Activated naive CD8-positive, alpha-beta T cell treated with anti-CD3 and anti-CD28 coated beads for 36 hours (primary cell): Measurements from ENCODE around the gene TECTA. TPM values are rescaled to one million over a fixed set of nuclear protein-coding genes. Genes with fewer than 3 reads are reported as not detected.

ENCODE experiments used
- DNase-seq: peaks from one replicate; pipeline ENCODE4 v3.0.0; 2021
- H3K27ac Mint-ChIP-seq: one replicate; pipeline ENCODE4 v1.8.0; 2022; ENCODE audit warnings: mild to moderate bottlenecking, moderate library complexity, mixed read lengths
- H3K27me3 Mint-ChIP-seq: one replicate; pipeline ENCODE4 v1.8.0; 2022; ENCODE audit warnings: mild to moderate bottlenecking, mixed read lengths
- H3K36me3 Mint-ChIP-seq: one replicate; pipeline ENCODE4 v1.8.0; 2021; ENCODE audit warnings: mild to moderate bottlenecking, mixed read lengths
- H3K4me1 Mint-ChIP-seq: one replicate; pipeline ENCODE4 v1.8.0; 2021; ENCODE audit warnings: mixed read lengths
- H3K4me3 Mint-ChIP-seq: one replicate; pipeline ENCODE4 v1.8.0; 2022; ENCODE audit warnings: mild to moderate bottlenecking, moderate library complexity, mixed read lengths
- H3K9me3 Mint-ChIP-seq: one replicate; pipeline ENCODE4 v1.8.0; 2022; ENCODE audit warnings: mixed read lengths
- total RNA-seq, 2 experiments: library from RNA; stranded (reverse); gene quantifications; one replicate each; pipeline ENCODE4 v1.2.3, GENCODE V29; 2021

TECTA gene, protein sequence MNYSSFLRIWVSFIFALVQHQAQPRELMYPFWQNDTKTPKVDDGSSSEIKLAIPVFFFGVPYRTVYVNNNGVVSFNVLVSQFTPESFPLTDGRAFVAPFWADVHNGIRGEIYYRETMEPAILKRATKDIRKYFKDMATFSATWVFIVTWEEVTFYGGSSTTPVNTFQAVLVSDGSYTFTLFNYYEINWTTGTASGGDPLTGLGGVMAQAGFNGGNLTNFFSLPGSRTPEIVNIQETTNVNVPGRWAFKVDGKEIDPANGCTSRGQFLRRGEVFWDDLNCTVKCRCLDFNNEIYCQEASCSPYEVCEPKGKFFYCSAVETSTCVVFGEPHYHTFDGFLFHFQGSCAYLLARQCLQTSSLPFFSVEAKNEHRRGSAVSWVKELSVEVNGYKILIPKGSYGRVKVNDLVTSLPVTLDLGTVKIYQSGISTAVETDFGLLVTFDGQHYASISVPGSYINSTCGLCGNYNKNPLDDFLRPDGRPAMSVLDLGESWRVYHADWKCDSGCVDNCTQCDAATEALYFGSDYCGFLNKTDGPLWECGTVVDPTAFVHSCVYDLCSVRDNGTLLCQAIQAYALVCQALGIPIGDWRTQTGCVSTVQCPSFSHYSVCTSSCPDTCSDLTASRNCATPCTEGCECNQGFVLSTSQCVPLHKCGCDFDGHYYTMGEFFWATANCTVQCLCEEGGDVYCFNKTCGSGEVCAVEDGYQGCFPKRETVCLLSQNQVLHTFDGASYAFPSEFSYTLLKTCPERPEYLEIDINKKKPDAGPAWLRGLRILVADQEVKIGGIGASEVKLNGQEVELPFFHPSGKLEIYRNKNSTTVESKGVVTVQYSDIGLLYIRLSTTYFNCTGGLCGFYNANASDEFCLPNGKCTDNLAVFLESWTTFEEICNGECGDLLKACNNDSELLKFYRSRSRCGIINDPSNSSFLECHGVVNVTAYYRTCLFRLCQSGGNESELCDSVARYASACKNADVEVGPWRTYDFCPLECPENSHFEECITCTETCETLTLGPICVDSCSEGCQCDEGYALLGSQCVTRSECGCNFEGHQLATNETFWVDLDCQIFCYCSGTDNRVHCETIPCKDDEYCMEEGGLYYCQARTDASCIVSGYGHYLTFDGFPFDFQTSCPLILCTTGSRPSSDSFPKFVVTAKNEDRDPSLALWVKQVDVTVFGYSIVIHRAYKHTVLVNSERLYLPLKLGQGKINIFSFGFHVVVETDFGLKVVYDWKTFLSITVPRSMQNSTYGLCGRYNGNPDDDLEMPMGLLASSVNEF (N-terminal part only)
- under 1 TPM; 0.31 to 0.40 TPM for total RNA-seq

DNA sequence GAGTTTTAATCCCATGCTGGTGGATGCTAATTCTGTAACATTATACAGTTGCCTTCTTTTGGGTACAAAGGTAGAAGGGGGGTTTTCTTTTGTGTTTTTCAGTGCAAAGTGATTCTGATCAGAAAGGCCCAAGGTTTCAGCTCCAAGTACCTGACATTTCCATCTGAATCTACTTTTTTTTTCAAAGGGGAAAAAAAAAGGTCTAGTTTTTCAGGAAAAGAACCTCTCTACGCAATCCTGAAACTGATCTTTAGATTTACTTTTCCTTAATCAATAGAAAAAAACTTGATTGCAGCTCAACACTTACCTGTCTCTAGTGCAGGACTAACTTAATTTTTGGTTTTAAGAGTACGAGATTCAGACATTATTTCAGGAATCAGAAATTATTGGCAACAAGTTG is at the start of gene TECTA:
Gene TECTA (plus strand): TSS at position 301 of the 400 bp plus-strand sequence. CDS start 1,423 bp downstream, outside the sequence.
- H3K27me3 Mint-ChIP-seq: no peaks in the 10 kb centered on the region
- H3K9me3 Mint-ChIP-seq: no peaks in the 10 kb centered on the region
- no peak within 1 kb of the TSS for H3K4me3 Mint-ChIP-seq
- no peaks in the 10 kb centered on the region for H3K36me3 Mint-ChIP-seq
- no peak within 1 kb of the TSS for H3K27ac Mint-ChIP-seq
- no peak for DNase-seq
- H3K4me1 Mint-ChIP-seq: no peaks in the 10 kb centered on the region

DNA sequence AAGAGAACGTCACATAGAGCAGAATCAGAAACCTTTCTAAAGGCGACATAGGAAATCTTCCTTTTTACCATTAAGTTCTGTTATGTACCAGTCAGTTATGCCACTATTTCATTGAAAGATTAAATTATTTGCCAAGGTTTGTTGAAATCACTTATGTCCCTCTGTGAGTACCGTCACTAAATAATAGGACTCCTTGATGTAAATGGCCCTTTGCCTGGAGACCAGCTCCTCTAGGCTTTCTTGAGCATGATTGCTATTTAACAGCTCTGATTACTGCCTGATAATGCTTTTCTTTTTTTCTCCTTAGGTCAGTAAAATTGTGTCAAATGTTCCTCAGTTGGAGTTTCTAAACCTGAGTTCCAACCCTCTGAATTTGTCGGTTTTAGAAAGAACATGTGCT is 47.8 kb upstream of the TECTA start:
- H3K9me3 Mint-ChIP-seq: no peaks in the 10 kb centered on the region
- no peak overlapping the region for H3K27ac Mint-ChIP-seq
- peaks cover 17% of the 10 kb centered on the region for H3K36me3 Mint-ChIP-seq
- H3K4me3 Mint-ChIP-seq: no peak overlapping the region
- peaks cover 2% of the 10 kb centered on the region for H3K4me1 Mint-ChIP-seq
- DNase-seq: no peak
- no peaks in the 10 kb centered on the region for H3K27me3 Mint-ChIP-seq

DNA sequence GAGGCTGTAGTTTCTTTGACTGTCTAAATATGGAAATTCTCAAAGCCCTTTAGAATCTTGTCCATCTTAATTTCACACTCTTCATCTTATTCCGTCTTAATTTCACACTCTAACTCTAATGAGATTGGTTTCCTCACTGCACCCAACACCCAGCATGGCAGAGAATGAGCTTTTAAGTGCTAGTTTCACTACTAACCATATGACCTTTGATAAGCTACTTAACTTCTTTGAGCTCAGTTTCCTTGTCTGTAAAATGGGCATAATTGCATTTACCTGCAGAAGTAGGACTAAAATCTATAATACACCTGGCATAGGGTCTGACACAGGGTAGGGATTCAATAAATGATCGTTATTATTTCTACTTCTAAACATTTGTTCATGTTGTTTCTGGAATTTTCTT is 46.8 kb upstream of the TECTA start:
- H3K36me3 Mint-ChIP-seq: peaks cover 15% of the 10 kb centered on the region
- no peaks in the 10 kb centered on the region for H3K27me3 Mint-ChIP-seq
- no peak overlapping the region for H3K27ac Mint-ChIP-seq
- H3K4me3 Mint-ChIP-seq: no peak overlapping the region
- no peak for DNase-seq
- H3K9me3 Mint-ChIP-seq: no peaks in the 10 kb centered on the region
- peaks cover 2% of the 10 kb centered on the region for H3K4me1 Mint-ChIP-seq

DNA sequence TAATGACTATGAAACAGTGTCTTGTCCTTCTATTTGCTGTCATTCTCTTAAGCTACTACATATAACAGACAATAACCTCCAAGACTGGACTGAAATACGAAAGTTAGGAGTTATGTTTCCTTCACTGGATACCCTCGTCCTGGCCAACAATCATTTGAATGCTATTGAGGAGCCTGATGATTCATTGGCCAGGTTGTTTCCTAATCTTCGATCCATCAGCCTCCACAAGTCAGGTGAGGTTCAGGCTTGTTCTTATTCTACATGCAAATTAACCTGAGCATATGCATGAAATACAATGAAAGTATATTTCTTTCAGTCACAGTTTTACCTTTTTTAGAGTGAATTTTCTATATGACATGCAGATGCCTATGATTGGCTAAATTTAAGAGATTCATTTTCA is 46.0 kb upstream of the TECTA start:
- no peaks in the 10 kb centered on the region for H3K9me3 Mint-ChIP-seq
- H3K36me3 Mint-ChIP-seq: peaks cover 15% of the 10 kb centered on the region
- H3K27me3 Mint-ChIP-seq: no peaks in the 10 kb centered on the region
- H3K4me3 Mint-ChIP-seq: no peak overlapping the region
- H3K27ac Mint-ChIP-seq: no peak overlapping the region
- no peak for DNase-seq
- peaks cover 7% of the 10 kb centered on the region for H3K4me1 Mint-ChIP-seq

DNA sequence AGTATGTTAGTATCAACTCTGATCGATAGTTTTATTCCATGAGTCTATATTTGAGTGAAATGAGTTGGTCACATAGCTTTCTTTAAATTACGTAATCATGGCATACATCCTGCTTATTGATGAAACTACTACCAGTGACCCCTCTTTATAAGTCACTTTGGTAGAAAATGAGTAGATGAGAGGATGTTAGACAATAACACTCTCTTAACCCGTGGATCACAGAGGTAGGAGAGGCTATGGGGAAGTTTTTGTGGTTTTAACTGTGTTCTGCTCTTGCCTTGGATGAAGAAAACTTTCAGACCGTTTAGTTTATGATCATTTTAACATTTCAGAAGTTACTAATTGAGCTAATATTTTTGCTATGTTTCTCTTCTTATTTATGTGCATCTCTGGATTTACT is 43.1 kb upstream of the TECTA start:
- no peak overlapping the region for H3K4me3 Mint-ChIP-seq
- H3K9me3 Mint-ChIP-seq: no peaks in the 10 kb centered on the region
- no peaks in the 10 kb centered on the region for H3K27me3 Mint-ChIP-seq
- H3K27ac Mint-ChIP-seq: no peak overlapping the region
- H3K4me1 Mint-ChIP-seq: peaks cover 10% of the 10 kb centered on the region
- peaks cover 19% of the 10 kb centered on the region for H3K36me3 Mint-ChIP-seq
- DNase-seq: no peak

DNA sequence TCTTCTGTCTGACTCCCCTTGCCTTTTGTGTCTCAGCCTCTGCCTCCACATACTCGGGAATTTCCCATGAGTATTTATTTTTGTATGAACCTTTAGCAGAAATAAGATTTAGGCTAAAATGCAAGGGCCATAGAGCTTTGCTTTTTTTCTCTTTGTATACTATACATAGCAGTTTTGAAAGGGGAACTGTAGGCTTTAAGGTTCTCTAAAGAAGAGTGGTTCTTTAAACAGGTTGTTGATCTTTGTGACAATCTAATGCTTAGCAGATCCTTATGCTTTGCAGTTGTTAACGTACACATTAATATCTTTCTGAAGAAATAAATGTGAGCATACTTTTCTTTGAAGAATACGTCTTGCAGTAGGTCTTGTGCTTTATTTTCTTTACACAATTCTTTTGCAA is 42.1 kb upstream of the TECTA start:
- Mint-ChIP-seq H3K27ac (no peak overlapping the region), H3K9me3 (no peaks in the 10 kb centered on the region), H3K4me1 (peaks cover 10% of the 10 kb centered on the region), H3K4me3 (no peak overlapping the region), H3K27me3 (no peaks in the 10 kb centered on the region), H3K36me3 (peaks cover 21% of the 10 kb centered on the region)
- no peak for DNase-seq

DNA sequence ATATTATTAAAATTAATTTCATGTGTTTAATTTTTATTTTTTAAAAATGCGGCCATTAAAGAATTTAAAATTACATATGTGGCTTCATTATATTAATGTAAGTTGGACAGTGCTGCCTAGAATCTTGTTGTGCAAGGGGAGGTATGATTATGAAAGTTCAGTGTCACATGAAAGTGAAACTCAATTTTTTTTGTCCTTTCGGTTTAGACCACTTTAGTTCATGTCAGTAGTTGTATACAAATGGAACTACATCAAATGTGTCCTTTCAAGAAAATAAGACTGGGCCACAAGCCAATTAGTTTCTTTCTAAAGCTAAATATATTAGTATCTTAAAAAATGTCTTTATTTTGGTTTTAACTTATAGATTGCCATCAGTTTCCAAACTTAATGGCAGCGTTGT is 41.4 kb upstream of the TECTA start:
- no peak for DNase-seq
- Mint-ChIP-seq H3K9me3 (no peaks in the 10 kb centered on the region), H3K27me3 (no peaks in the 10 kb centered on the region), H3K4me1 (peaks cover 10% of the 10 kb centered on the region), H3K27ac (no peak overlapping the region), H3K36me3 (peaks cover 17% of the 10 kb centered on the region), H3K4me3 (no peak overlapping the region)

DNA sequence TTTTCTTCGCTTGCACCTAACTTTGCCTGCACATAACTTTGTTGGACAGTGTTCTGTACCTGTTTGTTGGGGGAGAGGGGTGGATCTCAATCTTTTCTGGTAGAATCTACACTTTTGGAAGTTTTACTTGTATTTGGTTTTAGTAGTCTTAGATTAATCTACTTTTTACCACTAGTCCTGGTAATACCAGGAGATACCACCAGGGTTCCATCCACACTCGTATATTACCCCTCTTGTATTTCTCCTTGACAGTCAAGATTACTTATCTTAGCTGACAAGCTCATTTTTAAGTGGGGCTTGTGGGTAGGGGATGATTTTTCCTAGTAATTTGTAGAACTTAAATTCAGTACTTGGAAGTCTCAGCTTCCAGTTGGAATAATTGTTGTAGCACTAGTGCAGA is 37.3 kb upstream of the TECTA start:
- Mint-ChIP-seq H3K4me1 (peaks cover 10% of the 10 kb centered on the region), H3K9me3 (no peaks in the 10 kb centered on the region), H3K36me3 (peaks cover 20% of the 10 kb centered on the region), H3K4me3 (no peak overlapping the region), H3K27me3 (no peaks in the 10 kb centered on the region), H3K27ac (no peak overlapping the region)
- DNase-seq: no peak

DNA sequence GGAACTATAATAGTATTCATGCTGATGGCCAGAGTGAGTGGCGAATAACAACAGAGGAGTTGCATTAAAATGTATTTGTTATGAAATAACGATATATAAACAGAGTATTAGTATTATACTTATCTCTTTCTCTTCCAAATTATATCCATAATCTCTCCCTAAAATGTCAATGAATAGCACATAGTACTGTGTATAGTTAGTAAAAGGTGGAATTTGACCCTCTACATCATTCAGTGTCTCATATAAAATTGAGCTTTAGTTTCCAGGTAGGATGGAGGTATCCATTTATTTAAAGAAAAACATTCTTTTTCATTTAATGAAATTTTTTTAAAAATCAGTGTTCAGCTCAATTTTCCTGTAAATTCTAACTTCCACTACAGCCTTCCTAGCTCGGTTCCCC is 34.4 kb upstream of the TECTA start:
- peaks cover 3% of the 10 kb centered on the region for H3K4me1 Mint-ChIP-seq
- H3K27me3 Mint-ChIP-seq: no peaks in the 10 kb centered on the region

DNA sequence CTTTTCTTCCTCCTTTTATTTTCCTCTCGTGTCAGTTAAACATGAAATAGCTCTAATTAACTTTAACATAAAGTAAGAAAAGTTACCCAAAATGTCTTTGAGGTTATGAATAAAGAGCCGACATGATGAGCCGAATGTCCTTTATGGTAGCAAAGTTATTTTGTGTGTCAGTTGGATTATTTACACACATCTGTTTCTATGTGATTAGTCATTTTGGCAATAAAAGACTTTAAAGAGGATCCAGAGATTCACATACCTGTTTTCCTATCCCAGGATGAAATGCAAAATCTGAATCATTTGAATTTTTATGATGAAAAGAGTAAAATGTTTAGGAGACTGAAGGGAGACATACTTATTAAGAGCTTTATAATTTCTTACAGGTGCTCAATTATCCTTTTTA is 34.0 kb upstream of the TECTA start:
- Mint-ChIP-seq H3K36me3 (peaks cover 38% of the 10 kb centered on the region), H3K27ac (no peak overlapping the region), H3K4me3 (no peak overlapping the region), H3K27me3 (no peaks in the 10 kb centered on the region), H3K4me1 (peaks cover 3% of the 10 kb centered on the region), H3K9me3 (peaks cover 8% of the 10 kb centered on the region)
- no peak for DNase-seq

More for the DNA sequence above, 34.4 kb upstream of the TECTA start:
- peaks cover 8% of the 10 kb centered on the region for H3K9me3 Mint-ChIP-seq
- H3K4me3 Mint-ChIP-seq: no peak overlapping the region
- H3K27ac Mint-ChIP-seq: no peak overlapping the region
- no peak for DNase-seq
- peaks cover 38% of the 10 kb centered on the region for H3K36me3 Mint-ChIP-seq

DNA sequence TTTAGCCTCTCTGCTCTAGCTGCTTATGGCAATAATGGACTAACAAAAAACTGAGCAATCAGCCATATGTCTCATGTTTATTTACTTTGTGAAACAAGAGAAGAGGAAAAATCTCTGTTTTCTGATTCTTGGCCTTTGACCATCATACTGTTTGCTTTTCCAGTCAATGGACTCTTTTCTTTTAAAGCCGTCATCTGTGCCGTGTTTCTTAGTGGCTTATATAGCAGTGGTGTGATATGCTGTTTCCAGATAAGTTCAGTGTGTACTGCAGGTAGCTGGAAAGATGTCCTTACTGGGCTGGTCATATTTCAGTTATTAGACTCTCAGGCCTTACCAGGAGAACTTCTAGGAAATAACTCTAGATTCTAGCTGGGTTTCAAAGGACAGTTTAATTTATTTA is 33.6 kb upstream of the TECTA start:
- no peak overlapping the region for H3K4me3 Mint-ChIP-seq
- no peak for DNase-seq
- no peak overlapping the region for H3K27ac Mint-ChIP-seq
- H3K36me3 Mint-ChIP-seq: peaks cover 37% of the 10 kb centered on the region
- H3K9me3 Mint-ChIP-seq: peaks cover 8% of the 10 kb centered on the region
- no peaks in the 10 kb centered on the region for H3K27me3 Mint-ChIP-seq
- H3K4me1 Mint-ChIP-seq: peaks cover 3% of the 10 kb centered on the region

DNA sequence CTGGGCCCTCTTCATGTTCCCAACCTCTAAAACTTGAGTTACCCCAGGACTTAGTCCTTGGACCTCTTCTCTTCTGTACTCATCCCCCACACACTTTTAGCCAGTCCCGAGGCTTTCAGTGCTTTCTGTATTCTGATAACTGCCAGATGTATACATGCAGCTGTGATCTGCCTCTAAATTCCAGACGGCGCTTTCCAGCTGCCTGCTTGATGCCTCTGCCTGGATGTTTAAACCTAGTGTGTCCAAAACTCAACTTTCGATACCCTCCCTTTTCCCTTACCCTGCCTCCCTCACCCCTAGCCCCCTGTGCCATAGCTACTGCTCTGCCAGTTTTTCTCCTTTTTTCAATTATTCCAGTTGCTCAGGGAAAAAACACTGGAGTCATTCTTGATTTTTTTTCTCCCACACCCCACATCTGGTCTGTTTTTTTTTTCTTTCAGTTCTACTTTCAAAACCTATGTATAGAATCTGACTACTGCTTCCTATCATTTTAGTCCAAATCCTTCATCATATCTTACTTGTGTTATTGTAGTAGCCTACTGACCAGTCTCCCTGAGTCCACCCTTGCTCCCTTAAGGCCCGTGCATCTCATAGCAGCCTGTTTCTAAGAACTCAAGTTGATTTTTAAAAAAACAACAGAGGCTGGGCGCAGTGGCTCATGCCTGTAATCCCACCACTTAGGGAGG is 32.9 kb upstream of the TECTA start:
- peaks cover 34% of the 10 kb centered on the region for H3K36me3 Mint-ChIP-seq
- DNase-seq: no peak
- H3K27ac Mint-ChIP-seq: no peak overlapping the region
- peaks cover 8% of the 10 kb centered on the region for H3K9me3 Mint-ChIP-seq
- peaks cover 3% of the 10 kb centered on the region for H3K4me1 Mint-ChIP-seq
- no peak overlapping the region for H3K4me3 Mint-ChIP-seq
- H3K27me3 Mint-ChIP-seq: no peaks in the 10 kb centered on the region

DNA sequence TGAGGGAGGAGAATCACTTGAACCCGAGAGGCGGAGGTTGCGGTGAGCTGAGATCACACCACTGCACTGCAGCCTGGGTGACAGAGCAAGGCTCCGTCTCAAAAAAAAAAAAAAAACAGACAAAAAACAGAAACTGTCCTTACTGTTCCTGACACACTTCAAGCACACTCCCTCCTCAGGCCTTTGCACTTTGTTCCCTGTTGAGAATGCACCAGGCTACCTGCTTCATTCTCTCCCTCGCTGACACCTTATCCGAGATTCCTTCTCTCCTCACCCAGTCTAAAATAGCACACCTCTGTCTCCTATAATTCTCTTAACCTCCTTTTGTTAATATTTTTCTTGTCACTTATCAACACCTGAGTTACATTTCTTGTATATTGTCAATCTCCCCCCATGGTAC is 32.3 kb upstream of the TECTA start:
- peaks cover 3% of the 10 kb centered on the region for H3K4me1 Mint-ChIP-seq
- DNase-seq: no peak
- no peak overlapping the region for H3K27ac Mint-ChIP-seq
- no peak overlapping the region for H3K4me3 Mint-ChIP-seq
- H3K36me3 Mint-ChIP-seq: peaks cover 33% of the 10 kb centered on the region
- H3K9me3 Mint-ChIP-seq: peaks cover 8% of the 10 kb centered on the region
- no peaks in the 10 kb centered on the region for H3K27me3 Mint-ChIP-seq

DNA sequence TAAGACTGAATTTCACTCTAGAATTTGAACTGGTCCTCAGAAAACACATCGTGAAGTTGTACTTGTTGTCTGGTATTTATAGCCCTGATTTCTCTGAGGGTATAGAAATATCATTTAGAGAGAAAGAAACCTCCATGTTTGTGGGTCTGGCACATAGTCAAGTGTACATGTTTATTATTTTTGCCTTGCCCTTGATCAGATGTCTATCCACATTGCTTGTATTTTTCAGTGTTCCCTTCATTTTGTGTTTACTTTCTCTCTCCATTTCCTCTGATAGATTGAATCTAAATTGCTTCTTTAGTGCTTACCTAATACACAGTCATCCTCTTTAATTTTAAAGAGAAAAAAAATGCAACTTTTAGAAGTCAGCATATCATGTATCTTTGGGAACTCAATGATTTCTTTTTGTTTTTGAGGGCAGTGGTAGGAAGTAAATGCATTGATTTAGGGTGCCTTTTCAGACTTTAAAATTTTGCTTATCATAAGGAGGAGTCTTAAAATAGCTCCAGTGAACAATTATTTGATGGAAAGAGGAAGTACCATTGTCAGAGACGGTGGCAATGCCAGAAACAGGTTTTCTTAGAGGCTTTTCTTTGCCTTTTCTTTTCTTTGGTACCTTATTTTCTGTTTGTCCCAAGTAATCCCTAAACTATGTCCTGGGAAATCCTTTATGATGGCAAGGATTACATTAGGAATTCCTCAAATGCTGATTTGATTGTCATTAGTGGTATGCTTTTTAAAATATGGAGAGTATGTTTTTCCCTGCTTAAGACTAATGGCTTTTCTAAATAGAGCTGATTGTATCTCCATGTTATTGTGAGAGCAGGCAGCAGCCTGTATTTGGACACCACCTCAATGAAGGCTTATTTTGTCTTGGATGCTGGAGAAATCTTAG is 29.8 kb upstream of the TECTA start:
- no peak for DNase-seq
- Mint-ChIP-seq H3K36me3 (peaks cover 30% of the 10 kb centered on the region), H3K4me1 (peaks cover 3% of the 10 kb centered on the region), H3K9me3 (peaks cover 8% of the 10 kb centered on the region), H3K27ac (no peak overlapping the region), H3K27me3 (no peaks in the 10 kb centered on the region), H3K4me3 (no peak overlapping the region)
